ENCODE results near the gene TRPM3. TPM values are rescaled to one million over a fixed set of nuclear protein-coding genes. Genes with fewer than 3 reads are reported as not detected.
A peak's percentile ranks its signal among the peaks of the same experiment; 100 is the strongest.

Gene TRPM3
- total RNA-seq, 4 donors from 2014 or later: 0.07 to 0.66 TPM; not detected in 2

GRCh38 chr9:71010258-71010657, 111.2 kb downstream of the TRPM3 start:
- Histone ChIP-seq H3K4me1 (no peaks in the 10 kb centered on the region), H3K27me3 (no peaks in the 10 kb centered on the region), H3K36me3 (no peaks in the 10 kb centered on the region), H3K4me3 (no peak overlapping the region), H3K9me3 (peaks cover 0 to 4% (median 0%) of the 10 kb centered on the region in 3 donors), H3K27ac (no peak overlapping the region)
- in situ Hi-C loops (cut with MboI; ENCODE audit: low sequenced_read_pairs in 4 of 4) (no loop called here), intact Hi-C loops (cut with DNase I; ENCODE audit: low total_unique reads) (no loop called here)
- no peak for ATAC-seq
- TF ChIP-seq POLR2A (IDR thresholded peaks at IDR 0.05): no peak
- no peak for DNase-seq

GRCh38 chr9:71005456-71005855, 116.0 kb downstream of the TRPM3 start:
- H3K36me3 ChIP-seq: no peaks in the 10 kb centered on the region
- no peak for DNase-seq
- in situ Hi-C loops (cut with MboI; ENCODE audit: low sequenced_read_pairs in 4 of 4) (no loop called here), intact Hi-C loops (cut with DNase I; ENCODE audit: low total_unique reads) (no loop called here)
- no peak overlapping the region for H3K27ac ChIP-seq
- no peak for ATAC-seq
- no peaks in the 10 kb centered on the region for H3K4me1 ChIP-seq
- H3K9me3 ChIP-seq: peaks cover 0 to 10% (median 0%) of the 10 kb centered on the region in 3 donors
- TF ChIP-seq CTCF (IDR thresholded peaks at IDR 0.05 in 4 of 5, conservative IDR thresholded peaks at IDR 0.05 in 1 of 5) (no peak), POLR2A (IDR thresholded peaks at IDR 0.05) (no peak)
- H3K27me3 ChIP-seq: no peaks in the 10 kb centered on the region
- H3K4me3 ChIP-seq: no peak overlapping the region

- H3K27ac ChIP-seq: no peak overlapping the region
- H3K4me3 ChIP-seq: no peak overlapping the region
- no peaks in the 10 kb centered on the region for H3K36me3 ChIP-seq
- H3K9me3 ChIP-seq: peaks cover 0 to 10% (median 0%) of the 10 kb centered on the region in 3 donors
- no peaks in the 10 kb centered on the region for H3K4me1 ChIP-seq
- no peaks in the 10 kb centered on the region for H3K27me3 ChIP-seq
- ATAC-seq: no peak
- intact Hi-C loops (cut with DNase I; ENCODE audit: low total_unique reads) (loop anchor here (5.0 kb wide), 1 partner anchor 362 kb away; no protein-coding TSS in a partner anchor), in situ Hi-C loops (cut with MboI; ENCODE audit: low sequenced_read_pairs in 4 of 4) (no loop called here)
- TF ChIP-seq POLR2A (IDR thresholded peaks at IDR 0.05) (no peak), CTCF (IDR thresholded peaks at IDR 0.05 in 4 of 5, conservative IDR thresholded peaks at IDR 0.05 in 1 of 5) (no peak)
- no peak for DNase-seq
Observed at GRCh38 chr9:71004196-71004595, 117.2 kb downstream of the TRPM3 start.

- ATAC-seq: no peak
- H3K27me3 ChIP-seq: no peaks in the 10 kb centered on the region
- TF ChIP-seq POLR2A (IDR thresholded peaks at IDR 0.05) (no peak), CTCF (IDR thresholded peaks at IDR 0.05 in 4 of 5, conservative IDR thresholded peaks at IDR 0.05 in 1 of 5) (no peak)
- H3K36me3 ChIP-seq: no peaks in the 10 kb centered on the region
- H3K27ac ChIP-seq: no peak overlapping the region
- intact Hi-C loops (cut with DNase I; ENCODE audit: low total_unique reads) (loop anchor here (5.0 kb wide), 1 partner anchor 361 kb away; no protein-coding TSS in a partner anchor), in situ Hi-C loops (cut with MboI; ENCODE audit: low sequenced_read_pairs in 4 of 4) (no loop called here)
- H3K4me3 ChIP-seq: no peak overlapping the region
- no peak for DNase-seq
- H3K4me1 ChIP-seq: no peaks in the 10 kb centered on the region
- peaks cover 0 to 10% (median 0%) of the 10 kb centered on the region in 3 donors for H3K9me3 ChIP-seq
Observed at GRCh38 chr9:71003346-71003745, 118.1 kb downstream of the TRPM3 start.

GRCh38 chr9:71001780-71002386, 119.5 kb downstream of the TRPM3 start:
- H3K4me3 ChIP-seq: no peak overlapping the region
- H3K36me3 ChIP-seq: no peaks in the 10 kb centered on the region
- peaks cover 0 to 10% (median 0%) of the 10 kb centered on the region in 3 donors for H3K9me3 ChIP-seq
- no peaks in the 10 kb centered on the region for H3K27me3 ChIP-seq
- in situ Hi-C loops (cut with MboI; ENCODE audit: low sequenced_read_pairs in 4 of 4) (no loop called here), intact Hi-C loops (cut with DNase I; ENCODE audit: low total_unique reads) (loop anchor here (5.0 kb wide), 1 partner anchor 360 kb away; no protein-coding TSS in a partner anchor)
- no peak overlapping the region for H3K27ac ChIP-seq
- no peaks in the 10 kb centered on the region for H3K4me1 ChIP-seq
- TF ChIP-seq POLR2A (IDR thresholded peaks at IDR 0.05): no peak
- peak in 2 of 5 experiments; percentile 14 to 34 for TF ChIP-seq CTCF (IDR thresholded peaks at IDR 0.05 in 4 of 5, conservative IDR thresholded peaks at IDR 0.05 in 1 of 5)
- DNase-seq (no peak), ATAC-seq (no peak)

Data from gastrocnemius medialis (tissue), 4 donors.